ENCODE results near the gene RRP36.

The RRP36 gene

GRCh38 chr6:43024436-43024835 lies 3.0 kb downstream of the RRP36 start:
- Histone ChIP-seq H3F3A (ENCODE audit: insufficient read depth) (peaks cover 17% of the 10 kb centered on the region), H2AFZ (ENCODE audit: low read depth, low read length, severe bottlenecking) (no peak overlapping the region), H3K27ac (ENCODE audit: low read depth, low read length) (no peak overlapping the region), H3K36me3 (ENCODE audit: low read length) (peaks cover 35% of the 10 kb centered on the region), H3K4me2 (ENCODE audit: low read depth, low read length, poor library complexity, severe bottlenecking) (no peak overlapping the region), H3K79me2 (ENCODE audit: insufficient read depth, low read length) (peaks cover 35% of the 10 kb centered on the region), H3K9me3 (ENCODE audit: insufficient read depth, low read length) (no peaks in the 10 kb centered on the region), H3K27me3 (ENCODE audit: low read length) (no peaks in the 10 kb centered on the region), H3K9ac (ENCODE audit: low read length) (no peak overlapping the region), H4K20me1 (ENCODE audit: low read depth, low read length) (no peaks in the 10 kb centered on the region), H3K9me2 (replicated peaks; ENCODE audit: insufficient read depth, low read length) (no peaks in the 10 kb centered on the region), H3K4me3 (ENCODE audit: insufficient read depth, low read length, poor library complexity, severe bottlenecking) (no peak overlapping the region)
- TF ChIP-seq EZH2phosphoT487 (conservative IDR thresholded peaks at IDR 0.05; ENCODE audit: low read length) (no peak), CTCF (IDR thresholded peaks at IDR 0.05; ENCODE audit: insufficient read depth, low read length, poor library complexity, severe bottlenecking) (no peak)

- no peak overlapping the region for H3K27ac ChIP-seq (ENCODE audit: low read depth, low read length)
- no peaks in the 10 kb centered on the region for H4K20me1 ChIP-seq (ENCODE audit: low read depth, low read length)
- no peaks in the 10 kb centered on the region for H3K9me3 ChIP-seq (ENCODE audit: insufficient read depth, low read length)
- no peak overlapping the region for H3K4me3 ChIP-seq (ENCODE audit: insufficient read depth, low read length, poor library complexity, severe bottlenecking)
- H2AFZ ChIP-seq (ENCODE audit: low read depth, low read length, severe bottlenecking), result no peak overlapping the region
- H3K9ac ChIP-seq (ENCODE audit: low read length), result no peak overlapping the region
- peaks cover 35% of the 10 kb centered on the region for H3K79me2 ChIP-seq (ENCODE audit: insufficient read depth, low read length)
- H3F3A ChIP-seq (ENCODE audit: insufficient read depth), result 0 out of 2 replicates have a peak, but pooled peaks cover 9% of the 10 kb centered on the region
- no peak for TF ChIP-seq CTCF (IDR thresholded peaks at IDR 0.05; ENCODE audit: insufficient read depth, low read length, poor library complexity, severe bottlenecking)
- TF ChIP-seq EZH2phosphoT487 (conservative IDR thresholded peaks at IDR 0.05; ENCODE audit: low read length), result no peak
- H3K4me2 ChIP-seq (ENCODE audit: low read depth, low read length, poor library complexity, severe bottlenecking), result no peak overlapping the region
- peaks cover 40% of the 10 kb centered on the region for H3K36me3 ChIP-seq (ENCODE audit: low read length)
- no peaks in the 10 kb centered on the region for H3K27me3 ChIP-seq (ENCODE audit: low read length)
- H3K9me2 ChIP-seq (replicated peaks; ENCODE audit: insufficient read depth, low read length), result no peaks in the 10 kb centered on the region
These were observed 4.9 kb downstream of the RRP36 start for GRCh38 chr6:43026365-43026764.

- Histone ChIP-seq H3K4me2 (ENCODE audit: low read depth, low read length, poor library complexity, severe bottlenecking) (no peak overlapping the region), H3K9me2 (replicated peaks; ENCODE audit: insufficient read depth, low read length) (no peaks in the 10 kb centered on the region), H2AFZ (ENCODE audit: low read depth, low read length, severe bottlenecking) (no peak overlapping the region), H3K79me2 (ENCODE audit: insufficient read depth, low read length) (peaks cover 10% of the 10 kb centered on the region), H3K4me3 (ENCODE audit: insufficient read depth, low read length, poor library complexity, severe bottlenecking) (no peak overlapping the region), H4K20me1 (ENCODE audit: low read depth, low read length) (no peaks in the 10 kb centered on the region), H3K36me3 (ENCODE audit: low read length) (peaks cover 41% of the 10 kb centered on the region), H3F3A (ENCODE audit: insufficient read depth) (peaks cover 11% of the 10 kb centered on the region; the same call in 1 of the 2 replicates), H3K9ac (ENCODE audit: low read length) (no peak overlapping the region), H3K27me3 (ENCODE audit: low read length) (no peaks in the 10 kb centered on the region), H3K9me3 (ENCODE audit: insufficient read depth, low read length) (no peaks in the 10 kb centered on the region), H3K27ac (ENCODE audit: low read depth, low read length) (no peak overlapping the region)
- TF ChIP-seq CTCF (IDR thresholded peaks at IDR 0.05; ENCODE audit: insufficient read depth, low read length, poor library complexity, severe bottlenecking) (no peak), EZH2phosphoT487 (conservative IDR thresholded peaks at IDR 0.05; ENCODE audit: low read length) (no peak)
These were observed 7.7 kb downstream of the RRP36 start for GRCh38 chr6:43029120-43029519.
